HFF-Myc (cell line): ENCODE results near the gene ADAMTS12.
"Not testable (repeated sequence)": the region's sequence is repeated elsewhere in the genome, so short reads cannot be mapped to it uniquely, and the experiment has no call there.

Source experiments
- DNase-seq: peaks from one replicate; pipeline ENCODE4 v3.0.0-alpha.2; 2011; ENCODE audit warnings: low read depth; ENCODE audit errors: extremely low read depth
- H3K4me3 ChIP-seq: replicated peaks from 2 replicates; pipeline ENCODE4 v1.5.1; 2011; ENCODE audit warnings: low read depth, mild to moderate bottlenecking, control low read depth, low read length
- CTCF ChIP-seq: IDR thresholded peaks from 2 replicates; pipeline ENCODE4 v1.5.1; 2012; ENCODE audit warnings: mild to moderate bottlenecking, low read depth, low read length, control low read depth; ENCODE audit errors: missing control alignments

ADAMTS12 gene

GRCh38 chr5:33556330-33557328, 335.2 kb downstream of the ADAMTS12 start:
- no peak for DNase-seq
- TF ChIP-seq CTCF, result no peak

DNA sequence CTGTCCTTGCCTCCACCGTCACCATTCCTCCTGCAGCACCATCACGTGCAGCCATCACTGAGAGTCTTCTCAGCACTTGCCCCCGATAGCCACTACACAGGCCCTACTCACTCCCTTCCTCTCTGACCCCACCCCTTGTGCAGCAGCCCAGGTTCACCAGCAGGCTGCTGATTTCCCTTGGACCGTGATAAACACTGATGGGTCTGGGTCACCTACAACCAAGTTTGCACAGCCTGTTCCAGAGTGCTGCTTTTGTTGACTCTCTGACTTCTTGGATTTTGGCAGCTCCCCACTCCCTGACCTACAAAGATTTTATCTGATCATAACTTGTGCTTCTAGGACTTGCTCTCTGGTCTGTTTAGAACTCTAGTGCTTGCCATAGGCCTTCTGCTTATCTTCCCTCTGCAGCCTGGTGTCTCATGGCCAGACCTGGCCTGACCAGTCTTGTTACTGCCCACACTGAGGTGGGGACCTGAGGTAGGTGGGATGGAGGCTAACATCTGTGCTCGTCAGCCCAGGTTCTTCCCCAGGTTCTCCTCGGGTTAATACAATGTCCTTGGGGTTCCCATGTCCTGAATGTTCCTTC, 341.7 kb downstream of the ADAMTS12 start:
- no peak for DNase-seq
- no peak overlapping the region for H3K4me3 ChIP-seq
- no peak for TF ChIP-seq CTCF

More at GRCh38 chr5:33556330-33557328, 335.2 kb downstream of the ADAMTS12 start:
- H3K4me3 ChIP-seq, result no peak overlapping the region

DNA sequence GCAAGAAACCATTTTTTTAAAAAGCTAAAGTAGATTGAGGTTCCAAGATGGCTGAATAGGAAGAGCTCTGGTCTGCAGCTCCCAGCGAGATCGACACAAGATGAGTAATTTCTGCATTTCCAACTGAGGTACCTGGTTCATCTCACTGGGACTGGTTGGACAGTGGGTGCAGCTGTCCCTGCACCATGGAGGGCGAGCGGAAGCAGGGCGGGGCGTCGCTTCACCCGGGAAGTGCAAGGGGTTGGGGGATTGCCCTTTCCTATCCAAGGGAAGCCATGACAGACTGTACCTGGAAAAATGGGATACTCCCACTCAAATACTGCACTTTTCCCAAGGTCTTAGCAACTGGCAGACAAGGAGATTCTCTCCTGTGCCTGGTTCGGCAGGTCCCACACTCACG, 352.0 kb downstream of the ADAMTS12 start:
- DNase-seq, H3K4me3 ChIP-seq: not testable (repeated sequence)

DNA sequence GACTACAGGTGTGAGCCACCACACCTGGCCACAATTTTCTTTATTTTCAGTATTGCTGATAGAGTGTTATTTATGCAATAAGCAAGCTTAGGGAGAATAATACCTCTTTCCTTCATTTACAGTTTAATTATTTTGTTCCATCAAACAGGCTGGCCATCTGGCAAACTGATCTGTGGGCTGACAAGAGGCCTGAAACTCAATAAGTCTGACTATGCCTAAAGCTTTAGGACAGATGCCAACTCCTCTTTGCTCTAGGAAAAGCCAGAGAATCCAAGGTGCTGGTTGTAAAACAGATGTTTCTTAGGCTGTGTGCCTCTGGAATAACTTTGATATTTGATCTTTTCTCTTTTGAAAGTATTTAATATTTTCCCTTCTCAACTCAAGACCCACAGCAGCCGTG, 352.6 kb downstream of the ADAMTS12 start:
- DNase-seq, result peak; percentile 10
- no peak overlapping the region for H3K4me3 ChIP-seq
- no peak for TF ChIP-seq CTCF

DNA sequence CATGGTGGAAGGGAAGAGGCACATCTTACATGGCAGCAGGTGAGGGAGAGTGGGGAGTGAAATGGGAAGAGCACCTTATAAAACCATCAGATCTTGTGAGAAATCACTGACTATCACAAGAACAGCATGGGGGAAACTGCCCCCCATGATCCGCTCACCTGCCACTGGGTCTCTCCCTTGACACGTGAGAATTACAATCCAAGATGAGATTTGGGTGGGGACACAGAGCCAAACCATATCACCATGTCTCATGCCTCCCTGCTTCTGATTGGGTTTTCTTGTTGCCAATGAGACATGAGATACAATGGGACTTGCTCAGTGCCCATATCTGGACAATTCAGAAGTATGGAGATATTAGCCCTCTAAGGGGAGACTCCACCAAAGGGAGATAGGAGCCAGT, 353.6 kb downstream of the ADAMTS12 start:
- no peak for DNase-seq

DNA sequence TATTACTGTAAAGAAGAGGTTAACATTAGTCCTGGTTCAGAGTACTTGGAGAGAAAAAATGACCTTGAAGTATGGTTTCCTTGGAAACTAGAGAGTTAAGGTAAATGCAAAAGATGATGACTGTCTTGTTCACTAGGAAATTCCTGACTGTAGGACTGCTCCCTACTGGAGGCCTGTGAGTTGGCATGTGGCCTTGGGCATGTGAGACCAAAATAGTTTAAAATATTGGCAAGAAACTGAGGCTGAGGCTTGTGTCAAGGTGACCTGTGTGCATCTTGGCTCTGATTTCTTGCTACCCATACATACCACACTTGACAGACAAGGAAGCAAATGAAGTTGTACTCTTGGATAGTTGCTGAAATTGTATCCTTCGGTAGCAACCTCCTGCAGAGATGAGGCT, 354.6 kb downstream of the ADAMTS12 start:
- no peak for DNase-seq
- H3K4me3 ChIP-seq, result no peak overlapping the region
- TF ChIP-seq CTCF, result no peak

More for the DNA sequence above, 353.6 kb downstream of the ADAMTS12 start:
- H3K4me3 ChIP-seq, result no peak overlapping the region
- TF ChIP-seq CTCF, result no peak

GRCh38 chr5:33536802-33537201, 355.0 kb downstream of the ADAMTS12 start:
- H3K4me3 ChIP-seq, result no peak overlapping the region
- no peak for DNase-seq
- TF ChIP-seq CTCF, result no peak
